ENCODE results near the gene PKP3. TPM values are rescaled to one million over a fixed set of nuclear protein-coding genes. Genes with fewer than 3 reads are reported as not detected.

Gene PKP3
- total RNA-seq, 2 donors from 2014 or later: 2.0 to 5.9 TPM

DNA sequence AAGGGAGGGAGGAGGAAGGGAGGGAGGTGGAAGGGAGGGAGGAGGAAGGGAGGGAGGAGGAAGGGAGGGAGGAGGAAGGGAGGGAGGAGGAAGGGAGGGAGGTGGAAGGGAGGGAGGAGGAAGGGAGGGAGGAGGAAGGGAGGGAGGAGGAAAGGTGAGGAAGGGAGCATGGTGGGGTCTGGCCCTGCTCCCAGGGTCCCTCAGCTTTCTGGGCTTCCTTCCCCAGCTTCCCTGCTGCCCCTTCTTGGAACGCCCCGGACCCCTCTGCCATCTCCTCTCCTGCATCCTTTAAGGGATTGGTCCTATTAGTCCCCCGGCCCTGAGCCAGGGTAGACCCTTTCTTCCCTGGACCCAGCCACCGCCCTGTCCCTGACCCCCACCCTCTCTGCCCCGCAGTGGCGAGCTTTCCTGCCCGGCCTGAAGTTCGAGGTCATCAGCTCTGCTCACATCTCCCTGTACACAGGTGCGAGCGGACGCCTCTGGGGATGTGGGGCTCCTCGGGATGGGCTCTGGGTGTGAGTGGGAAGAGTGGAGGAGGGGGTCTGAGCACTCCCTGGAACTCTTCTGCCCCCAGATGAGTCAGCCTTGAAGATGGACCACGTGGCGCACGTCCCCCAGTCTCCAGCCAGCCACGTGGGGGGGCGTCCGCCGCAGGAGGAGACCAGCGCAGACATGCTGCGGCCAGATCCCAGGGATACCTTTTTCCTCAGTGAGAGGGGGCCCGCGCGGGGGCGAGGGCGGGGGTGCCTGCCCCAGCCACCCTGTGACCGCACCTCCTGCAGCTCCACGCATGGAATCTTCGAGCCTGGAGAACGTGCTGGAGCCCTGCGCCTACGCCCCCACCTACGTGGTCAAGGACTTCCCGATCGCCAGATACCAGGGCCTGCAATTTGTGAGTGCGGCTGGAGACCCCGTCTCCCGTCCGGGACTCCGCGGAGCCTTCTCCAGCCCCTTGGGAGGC is 18.7 kb upstream of the PKP3 start:
- DNase-seq (ENCODE audit: low spot score) (no peak), ATAC-seq (ENCODE audit: insufficient number of reproducible peaks, low FRiP score, low read depth) (no peak)
- TF ChIP-seq, protein P1, sequence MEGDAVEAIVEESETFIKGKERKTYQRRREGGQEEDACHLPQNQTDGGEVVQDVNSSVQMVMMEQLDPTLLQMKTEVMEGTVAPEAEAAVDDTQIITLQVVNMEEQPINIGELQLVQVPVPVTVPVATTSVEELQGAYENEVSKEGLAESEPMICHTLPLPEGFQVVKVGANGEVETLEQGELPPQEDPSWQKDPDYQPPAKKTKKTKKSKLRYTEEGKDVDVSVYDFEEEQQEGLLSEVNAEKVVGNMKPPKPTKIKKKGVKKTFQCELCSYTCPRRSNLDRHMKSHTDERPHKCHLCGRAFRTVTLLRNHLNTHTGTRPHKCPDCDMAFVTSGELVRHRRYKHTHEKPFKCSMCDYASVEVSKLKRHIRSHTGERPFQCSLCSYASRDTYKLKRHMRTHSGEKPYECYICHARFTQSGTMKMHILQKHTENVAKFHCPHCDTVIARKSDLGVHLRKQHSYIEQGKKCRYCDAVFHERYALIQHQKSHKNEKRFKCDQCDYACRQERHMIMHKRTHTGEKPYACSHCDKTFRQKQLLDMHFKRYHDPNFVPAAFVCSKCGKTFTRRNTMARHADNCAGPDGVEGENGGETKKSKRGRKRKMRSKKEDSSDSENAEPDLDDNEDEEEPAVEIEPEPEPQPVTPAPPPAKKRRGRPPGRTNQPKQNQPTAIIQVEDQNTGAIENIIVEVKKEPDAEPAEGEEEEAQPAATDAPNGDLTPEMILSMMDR (IDR thresholded peaks at IDR 0.05): no peak
- H3K9me3 ChIP-seq: no peaks in the 10 kb centered on the region
- H3K4me3 ChIP-seq: no peak overlapping the region
- H3K27me3 ChIP-seq (replicated peaks; ENCODE audit: insufficient read depth): no peaks in the 10 kb centered on the region
- no peaks in the 10 kb centered on the region for H3K4me1 ChIP-seq (ENCODE audit: control insufficient read depth in 1 of 2, low read depth in 2 of 2)
- H3K36me3 ChIP-seq: no peaks in the 10 kb centered on the region
- no peak overlapping the region for H3K27ac ChIP-seq

DNA sequence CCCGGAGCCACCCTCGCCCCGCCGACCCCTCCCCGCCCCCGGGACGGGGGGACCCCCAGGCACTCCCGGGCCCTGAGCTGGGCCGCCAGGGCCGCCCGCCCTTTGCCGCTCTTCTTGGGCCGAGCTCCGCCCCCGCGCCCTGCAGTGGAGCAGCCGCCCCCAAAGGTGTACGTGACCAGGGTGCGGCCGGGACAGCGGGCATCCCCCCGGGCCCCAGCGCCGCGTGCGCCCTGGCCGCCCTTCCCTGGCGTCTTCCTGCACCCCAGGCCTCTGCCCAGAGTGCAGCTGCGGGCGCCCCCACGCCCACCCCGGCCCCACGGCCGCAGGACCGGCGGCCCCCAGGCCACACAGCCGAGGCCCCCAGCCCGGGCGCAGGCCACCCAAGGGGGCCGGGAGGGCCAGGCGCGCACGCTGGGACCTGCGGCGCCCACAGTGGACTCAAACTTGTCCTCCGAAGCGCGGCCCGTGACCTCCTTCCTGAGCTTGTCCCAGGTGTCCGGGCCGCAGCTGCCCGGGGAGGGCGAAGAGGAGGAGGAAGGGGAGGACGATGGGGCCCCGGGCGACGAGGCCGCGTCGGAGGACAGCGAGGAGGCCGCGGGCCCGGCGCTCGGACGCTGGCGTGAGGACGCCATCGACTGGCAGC is 17.4 kb upstream of the PKP3 start:
- H3K4me1 ChIP-seq (ENCODE audit: control insufficient read depth in 1 of 2, low read depth in 2 of 2): no peaks in the 10 kb centered on the region
- no peak overlapping the region for H3K27ac ChIP-seq
- H3K9me3 ChIP-seq: no peaks in the 10 kb centered on the region
- ATAC-seq (ENCODE audit: insufficient number of reproducible peaks, low FRiP score, low read depth) (no peak), DNase-seq (ENCODE audit: low spot score) (no peak)
- H3K4me3 ChIP-seq: no peak overlapping the region
- no peaks in the 10 kb centered on the region for H3K36me3 ChIP-seq
- TF ChIP-seq, protein P1 (IDR thresholded peaks at IDR 0.05): no peak
- H3K27me3 ChIP-seq (replicated peaks; ENCODE audit: insufficient read depth): no peaks in the 10 kb centered on the region

DNA sequence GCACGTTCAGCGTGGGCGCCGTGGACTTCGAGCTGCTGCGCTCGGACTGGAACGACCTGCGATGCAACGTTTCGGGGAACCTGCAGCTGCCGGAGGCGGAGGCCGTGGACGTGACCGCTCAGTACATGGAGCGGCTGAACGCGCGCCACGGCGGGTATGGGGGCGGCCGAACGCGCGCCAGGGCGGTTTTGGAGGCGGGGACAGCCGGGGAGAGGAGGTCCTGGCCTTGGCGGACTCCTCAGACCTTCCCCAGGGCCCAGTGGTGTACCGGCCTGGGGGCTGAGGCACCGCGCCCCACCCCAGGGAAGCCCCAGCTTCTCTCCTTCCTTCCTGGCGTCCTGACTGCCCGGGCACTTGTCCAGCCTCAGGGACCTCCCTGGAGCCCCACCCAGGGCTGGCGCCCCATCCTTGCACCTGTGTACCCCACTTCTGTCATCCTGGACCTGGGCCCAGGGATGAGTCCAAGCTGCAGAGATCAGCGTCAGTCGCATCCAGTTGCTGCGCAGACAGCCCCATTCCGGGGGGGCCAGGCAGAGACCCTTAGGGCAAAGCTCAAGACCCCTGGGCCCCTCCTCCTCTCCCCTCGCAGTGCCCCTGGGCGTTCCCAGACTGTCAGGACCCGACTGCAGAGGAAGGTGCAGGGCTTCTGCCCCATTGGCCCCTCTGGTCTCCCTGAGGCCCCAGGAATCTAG is 16.7 kb upstream of the PKP3 start:
- H3K27ac ChIP-seq: no peak overlapping the region
- H3K36me3 ChIP-seq: no peaks in the 10 kb centered on the region

DNA sequence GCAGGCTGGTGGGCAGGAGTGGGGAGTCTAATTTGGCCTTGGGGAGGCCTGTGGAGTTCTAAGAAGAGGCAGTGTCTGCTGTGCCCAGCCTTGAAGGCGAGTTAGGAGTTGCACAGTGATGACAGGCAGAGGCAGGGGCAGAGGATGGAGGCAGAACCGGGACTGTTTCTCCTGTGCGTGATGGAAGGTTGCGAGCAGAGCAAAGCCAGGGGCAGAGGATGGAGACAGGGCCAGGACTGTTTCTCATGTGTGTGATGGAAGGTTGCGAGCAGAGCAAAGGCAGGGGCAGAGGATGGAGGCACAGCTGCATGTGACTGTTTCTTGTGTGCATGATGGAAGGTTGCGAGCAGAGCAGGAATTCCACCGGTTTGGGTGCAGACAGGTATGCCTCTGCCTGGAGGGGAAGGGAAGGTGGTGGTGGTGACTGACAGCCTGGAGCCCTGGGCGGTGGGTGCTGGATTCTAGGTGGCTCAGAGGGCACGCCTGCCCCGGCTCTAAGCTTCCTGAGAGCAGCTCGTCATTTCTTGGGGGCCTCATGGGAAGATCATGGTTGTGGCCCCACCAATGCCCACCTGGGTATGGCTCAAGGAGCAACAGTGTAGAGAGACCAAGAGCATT is 16.0 kb upstream of the PKP3 start:
- Histone ChIP-seq H3K36me3 (no peaks in the 10 kb centered on the region), H3K9me3 (no peaks in the 10 kb centered on the region), H3K27ac (no peak overlapping the region), H3K4me3 (no peak overlapping the region), H3K4me1 (ENCODE audit: control insufficient read depth in 1 of 2, low read depth in 2 of 2) (no peaks in the 10 kb centered on the region), H3K27me3 (replicated peaks; ENCODE audit: insufficient read depth) (no peaks in the 10 kb centered on the region)
- ATAC-seq (ENCODE audit: insufficient number of reproducible peaks, low FRiP score, low read depth): no peak
- DNase-seq (ENCODE audit: low spot score): no peak
- TF ChIP-seq, protein P1 (IDR thresholded peaks at IDR 0.05): no peak

More for the DNA sequence above, 16.7 kb upstream of the PKP3 start:
- Histone ChIP-seq H3K27me3 (replicated peaks; ENCODE audit: insufficient read depth) (no peaks in the 10 kb centered on the region), H3K4me1 (ENCODE audit: control insufficient read depth in 1 of 2, low read depth in 2 of 2) (no peaks in the 10 kb centered on the region), H3K9me3 (no peaks in the 10 kb centered on the region), H3K4me3 (no peak overlapping the region)
- TF ChIP-seq, protein P1 (IDR thresholded peaks at IDR 0.05): no peak
- ATAC-seq (ENCODE audit: insufficient number of reproducible peaks, low FRiP score, low read depth) (no peak), DNase-seq (ENCODE audit: low spot score) (no peak)

Measured in thoracic aorta (tissue), 2 donors.